K562 (cell line): Measurements from ENCODE around the gene BORCS5. TPM values are rescaled to one million over a fixed set of nuclear protein-coding genes. Genes with fewer than 3 reads are reported as not detected.
A peak's percentile ranks its signal among the peaks of the same experiment; 100 is the strongest.

Experiments
- ATAC-seq: fragments of 200-7000 bp; cut with Tn5 transposase; 3 replicates; pipeline ENCODE4 v1.9.1; 2020; ENCODE audit warnings: moderate library complexity
- BruUV-seq: library from RNA; stranded (reverse); fragments of 400-500 nt; replicated peaks from 2 replicates; lab custom pipeline; 2021; lab: Mats Ljungman, UMichigan
- CTCF ChIA-PET: fragments of 300-600 bp; formaldehyde crosslinking; extraction: SDS; loops from one replicate; lab custom pipeline; 2021; ENCODE audit warnings: low intra/inter-chr PET ratio; lab: Yijun Ruan, JAX
- POLR2A ChIA-PET: fragments of 300-600, 350-650 bp; sonication (Branson Sonifier 250); formaldehyde crosslinking; extraction: SDS; loops from one replicate; lab custom pipeline; 2021; ENCODE audit warnings: antibody characterized with exemption, inconsistent platforms; lab: Yijun Ruan, JAX
- DNase-seq, 4 experiments: peaks; one replicate each; pipeline versions ENCODE4 v3.0.0 to v3.0.0-alpha.2; 2011 to 2018; ENCODE audit warnings: low spot score in 3 of 4, mixed read lengths in 3 of 4; ENCODE audit errors: extremely low read depth in 1 of 4
- FAIRE-seq: peaks from 2 replicates; lab custom pipeline; 2011; peaks lifted over from hg19 to GRCh38; lab: Jason Lieb, UNC
- H2AFZ ChIP-seq: 2 replicates; pipeline ENCODE4 v1.6.0; 2011; ENCODE audit warnings: low read depth, low read length, control low read depth, inconsistent platforms
- H3K27ac ChIP-seq: fragments of 200-600 bp; 3 replicates; pipeline ENCODE4 v1.8.0; 2011; ENCODE audit warnings: low read depth, mild to moderate bottlenecking, control low read depth, inconsistent platforms, low read length, moderate library complexity, mixed read lengths; ENCODE audit errors: extremely low read depth
- H3K27me3 ChIP-seq, 2 experiments: fragments of 300-600 bp in 1 of 2; 2 replicates in 1 of 2; 3 replicates in 1 of 2; pipeline versions ENCODE4 v1.6.0 to v1.8.0; 2011; ENCODE audit warnings: inconsistent platforms in 2 of 2, low read length in 2 of 2, mild to moderate bottlenecking in 1 of 2, mixed read lengths in 1 of 2, moderate library complexity in 1 of 2; ENCODE audit not compliant: control insufficient read depth in 2 of 2, insufficient read depth in 2 of 2
- H3K36me3 ChIP-seq: fragments of 300-600 bp; 3 replicates; pipeline ENCODE4 v1.8.0; 2011; ENCODE audit warnings: mild to moderate bottlenecking, low read length, inconsistent platforms; ENCODE audit not compliant: control insufficient read depth, insufficient read depth
- H3K4me1 ChIP-seq, 2 experiments: fragments of 200-600 bp in 1 of 2; replicated peaks in 1 of 2; 2 replicates in 1 of 2; 3 replicates in 1 of 2; pipeline versions ENCODE4 v1.5.1 to v1.8.0; 2011; ENCODE audit warnings: inconsistent platforms in 2 of 2, low read length in 2 of 2, mild to moderate bottlenecking in 1 of 2, mixed read lengths in 1 of 2, moderate library complexity in 1 of 2; ENCODE audit not compliant: control insufficient read depth in 2 of 2, insufficient read depth in 2 of 2
- H3K4me2 ChIP-seq: 2 replicates; pipeline ENCODE4 v1.6.1; 2011; ENCODE audit warnings: low read length, control low read depth, inconsistent platforms, mixed read lengths; ENCODE audit not compliant: insufficient read depth
- H3K4me3 ChIP-seq: fragments of 200-600 bp; sonication (generic), shearing (Covaris generic); 2 replicates; pipeline ENCODE4 v1.5.1; 2016; ENCODE audit warnings: control low read depth, inconsistent platforms
- H3K79me2 ChIP-seq: fragments of 200-600 bp; 3 replicates; pipeline ENCODE4 v1.8.0; 2011; ENCODE audit warnings: low read length, inconsistent platforms; ENCODE audit not compliant: control insufficient read depth, insufficient read depth
- H3K9ac ChIP-seq, 2 experiments: 2 replicates each; pipeline versions ENCODE4 v1.6.0 to v1.6.1; 2011; ENCODE audit warnings: low read depth in 2 of 2, low read length in 2 of 2, control low read depth in 1 of 2, inconsistent platforms in 1 of 2, mild to moderate bottlenecking in 1 of 2, mixed read lengths in 1 of 2; ENCODE audit not compliant: insufficient read depth in 1 of 2
- H3K9me1 ChIP-seq: one replicate; pipeline ENCODE4 v1.6.0; 2011; ENCODE audit warnings: inconsistent platforms, mild to moderate bottlenecking, low read length, moderate library complexity; ENCODE audit not compliant: control insufficient read depth, insufficient read depth
- H3K9me3 ChIP-seq: replicated peaks from 2 replicates; pipeline ENCODE4 v1.5.1; 2011; ENCODE audit warnings: low read depth, low read length, inconsistent platforms; ENCODE audit not compliant: control insufficient read depth, insufficient read depth
- H4K20me1 ChIP-seq: replicated peaks from 2 replicates; pipeline ENCODE4 v1.6.1; 2011; ENCODE audit warnings: low read length, inconsistent platforms, mixed read lengths; ENCODE audit not compliant: control insufficient read depth, insufficient read depth
- FOSL1 ChIP-seq: fragments of 200-800 bp; sonication (Bioruptor generic); conservative IDR thresholded peaks from 2 replicates; pipeline ENCODE4 v1.6.1; 2016; ENCODE audit warnings: missing genetic modification characterization, missing compliant biosample characterization
- FOXA3 ChIP-seq, 2 experiments: fragments of 450-650 bp in 1 of 2; sonication (generic) in 1 of 2; formaldehyde crosslinking; IDR thresholded peaks in 1 of 2; conservative IDR thresholded peaks in 1 of 2; 2 replicates each; pipeline versions ENCODE4 v1.4.0 to v1.8.0; 2020 to 2022; ENCODE audit warnings: mild to moderate bottlenecking in 2 of 2, missing genetic modification reagents in 1 of 2
- MAFG ChIP-seq: fragments of 450-650 bp; conservative IDR thresholded peaks from 2 replicates; pipeline ENCODE4 v1.6.1; 2016; ENCODE audit warnings: missing genetic modification characterization, missing compliant biosample characterization
- WGBS: fragments of 100-300 bp; shearing (Covaris generic); methylation state at CpG from one replicate; pipeline ENCODE4 v1.1.6; 2016; ENCODE audit warnings: low coverage, mixed read lengths; ENCODE audit not compliant: insufficient coverage; ENCODE audit errors: missing lambda C conversion rate; 5-methylcytosine and 5-hydroxymethylcytosine counted together
- in situ Hi-C: fragments of 300-500 bp; cut with MboI; formaldehyde crosslinking; loops from 4 replicates; pipeline ENCODE4 v1.15.0; 2018; ENCODE audit warnings: inconsistent platforms, mixed read lengths
- intact Hi-C: fragments of 100-400 bp; cut with micrococcal nuclease; formaldehyde crosslinking; loops from 2 replicates; pipeline ENCODE4 v1.14.2; 2022
- polyA plus RNA-seq, 8 experiments: library from polyadenylated mRNA; depleted of rRNA in 4 of 8; stranded (reverse) in 5 of 8; unstranded in 3 of 8; fragments of >200 nt; fragmentation: Nextera tagmentation in 2 of 8; fragmentation: Illumina TruSeq in 1 of 8; extraction: Ambion mirVana in 2 of 8; extraction: Trizol in 1 of 8; gene quantifications; 2 replicates each; pipeline versions ENCODE4 v1.2.1 to v1.2.3, GENCODE V29; 2011 to 2014; ENCODE audit warnings: inconsistent platforms in 1 of 8, missing spikeins in 1 of 8
- total RNA-seq, 7 experiments: library from RNA; depleted of rRNA in 6 of 7; stranded (reverse); fragments of >200 nt in 6 of 7; fragmentation: Illumina TruSeq in 2 of 7; extraction: Trizol in 2 of 7; gene quantifications; 2 replicates each; pipeline versions ENCODE4 v1.2.1 to v1.2.3, GENCODE V29; 2011 to 2021; ENCODE audit warnings: low replicate concordance in 1 of 7
- TF ChIP-seq, protein P1 (sequence below): IDR thresholded peaks from 2 replicates; pipeline ENCODE4 v1.6.1; 2016; ENCODE audit warnings: missing genetic modification characterization, missing compliant biosample characterization
- TF ChIP-seq, protein P2 (sequence below): fragments of 450-650 bp; formaldehyde crosslinking; conservative IDR thresholded peaks from 2 replicates; pipeline ENCODE4 v1.4.0; 2022; ENCODE audit warnings: mild to moderate bottlenecking, missing genetic modification characterization
- TF ChIP-seq, protein P3 (sequence below): sonication (generic); formaldehyde crosslinking; IDR thresholded peaks from 2 replicates; pipeline ENCODE4 v1.8.0; 2022; ENCODE audit warnings: missing genetic modification reagents, mild to moderate bottlenecking, borderline replicate concordance

BORCS5 gene
- total and polyA plus RNA-seq, 9 of the 15 experiments (the other 6 are each of a cell fraction or from before 2014, with no cell fraction given), result 0.31 to 12.4 (median 6.6) TPM

- TF ChIP-seq, protein P1, sequence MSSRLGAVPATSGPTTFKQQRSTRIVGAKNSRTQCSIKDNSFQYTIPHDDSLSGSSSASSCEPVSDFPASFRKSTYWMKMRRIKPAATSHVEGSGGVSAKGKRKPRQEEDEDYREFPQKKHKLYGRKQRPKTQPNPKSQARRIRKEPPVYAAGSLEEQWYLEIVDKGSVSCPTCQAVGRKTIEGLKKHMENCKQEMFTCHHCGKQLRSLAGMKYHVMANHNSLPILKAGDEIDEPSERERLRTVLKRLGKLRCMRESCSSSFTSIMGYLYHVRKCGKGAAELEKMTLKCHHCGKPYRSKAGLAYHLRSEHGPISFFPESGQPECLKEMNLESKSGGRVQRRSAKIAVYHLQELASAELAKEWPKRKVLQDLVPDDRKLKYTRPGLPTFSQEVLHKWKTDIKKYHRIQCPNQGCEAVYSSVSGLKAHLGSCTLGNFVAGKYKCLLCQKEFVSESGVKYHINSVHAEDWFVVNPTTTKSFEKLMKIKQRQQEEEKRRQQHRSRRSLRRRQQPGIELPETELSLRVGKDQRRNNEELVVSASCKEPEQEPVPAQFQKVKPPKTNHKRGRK (tag), result no peak
- no peak for TF ChIP-seq FOXA3 (CRISPR knock-in tag; conservative IDR thresholded peaks at IDR 0.05 in 1 of 2, IDR thresholded peaks at IDR 0.05 in 1 of 2)
- TF ChIP-seq, protein P2, sequence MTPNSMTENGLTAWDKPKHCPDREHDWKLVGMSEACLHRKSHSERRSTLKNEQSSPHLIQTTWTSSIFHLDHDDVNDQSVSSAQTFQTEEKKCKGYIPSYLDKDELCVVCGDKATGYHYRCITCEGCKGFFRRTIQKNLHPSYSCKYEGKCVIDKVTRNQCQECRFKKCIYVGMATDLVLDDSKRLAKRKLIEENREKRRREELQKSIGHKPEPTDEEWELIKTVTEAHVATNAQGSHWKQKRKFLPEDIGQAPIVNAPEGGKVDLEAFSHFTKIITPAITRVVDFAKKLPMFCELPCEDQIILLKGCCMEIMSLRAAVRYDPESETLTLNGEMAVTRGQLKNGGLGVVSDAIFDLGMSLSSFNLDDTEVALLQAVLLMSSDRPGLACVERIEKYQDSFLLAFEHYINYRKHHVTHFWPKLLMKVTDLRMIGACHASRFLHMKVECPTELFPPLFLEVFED (CRISPR knock-in tag), result no peak
Observed at GRCh38 chr12:12510551-12510950, 153.7 kb downstream of the BORCS5 start (continued).

DNA sequence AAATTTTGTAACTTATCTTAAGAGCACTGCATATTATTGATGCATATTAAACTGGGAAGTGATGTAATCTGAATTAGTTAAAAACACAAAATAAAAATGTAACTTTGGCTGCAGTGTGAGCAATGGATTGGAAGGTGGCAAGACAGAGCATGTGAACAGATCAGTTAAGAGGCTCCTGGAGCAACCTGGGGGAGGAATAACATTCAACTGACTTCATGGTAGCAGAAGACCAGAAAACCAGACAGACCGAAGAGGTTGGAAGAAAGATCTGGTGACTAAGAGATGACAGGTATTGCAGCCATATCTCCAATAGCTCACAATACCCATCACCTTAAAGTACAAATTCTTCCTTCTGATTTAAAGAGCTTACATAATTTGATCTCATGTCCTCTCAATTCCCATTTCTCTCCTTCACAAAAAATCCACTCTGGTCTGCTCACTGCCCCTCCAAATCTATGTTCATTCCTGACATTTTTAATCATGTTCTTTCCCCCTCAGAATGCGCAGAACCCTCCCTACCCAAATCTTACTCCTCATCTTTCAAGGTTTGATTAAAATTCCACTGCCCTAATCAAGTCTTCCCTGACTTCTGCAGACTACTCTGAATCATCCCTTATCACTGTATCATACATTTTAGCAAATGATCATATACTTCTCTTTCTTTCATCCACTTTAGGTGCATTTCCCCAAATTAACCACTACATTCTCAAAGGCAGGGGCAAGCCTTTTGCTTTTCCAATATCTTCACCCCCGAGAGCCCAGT is 154.3 kb downstream of the BORCS5 start:
- no peak for FAIRE-seq
- no peak for DNase-seq
- H3K9me3 ChIP-seq, result no peaks in the 10 kb centered on the region
- BruUV-seq, result no TSS peak
- 48% methylated on average over 3 of the region's 3 CpGs for WGBS
- H3K9me1 ChIP-seq, result no peaks in the 10 kb centered on the region
- no peaks in the 10 kb centered on the region; the same call in 1 of the 3 replicates for H3K36me3 ChIP-seq
- H3K79me2 ChIP-seq, result peaks cover 9% of the 10 kb centered on the region; the same call in 2 of the 3 replicates
- CTCF ChIA-PET, result no interaction called here
- ATAC-seq, result no peak
- no peaks in the 10 kb centered on the region for H3K27me3 ChIP-seq
- H3K9ac ChIP-seq, result no peak overlapping the region
- in situ Hi-C loops, result no loop called here
- H3K4me3 ChIP-seq, result no peak overlapping the region
- TF ChIP-seq FOSL1 (tag), result peak; percentile 36; the same call in 1 of the 2 replicates
- no peak for TF ChIP-seq MAFG (tag)
- TF ChIP-seq, protein P3, sequence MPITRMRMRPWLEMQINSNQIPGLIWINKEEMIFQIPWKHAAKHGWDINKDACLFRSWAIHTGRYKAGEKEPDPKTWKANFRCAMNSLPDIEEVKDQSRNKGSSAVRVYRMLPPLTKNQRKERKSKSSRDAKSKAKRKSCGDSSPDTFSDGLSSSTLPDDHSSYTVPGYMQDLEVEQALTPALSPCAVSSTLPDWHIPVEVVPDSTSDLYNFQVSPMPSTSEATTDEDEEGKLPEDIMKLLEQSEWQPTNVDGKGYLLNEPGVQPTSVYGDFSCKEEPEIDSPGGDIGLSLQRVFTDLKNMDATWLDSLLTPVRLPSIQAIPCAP, result no peak
- no peaks in the 10 kb centered on the region for H4K20me1 ChIP-seq
- POLR2A ChIA-PET, result interaction anchor here (0.8 kb wide), 1 partner anchor 10 kb away, joined by 3 read pairs; no protein-coding TSS in a partner anchor
- intact Hi-C loops, result no loop called here
- peaks cover 0 to 4% of the 10 kb centered on the region in 2 experiments; a peak in 3 of 5 replicates for H3K4me1 ChIP-seq
- no peak overlapping the region for H3K4me2 ChIP-seq
- no peak overlapping the region for H3K27ac ChIP-seq
- H2AFZ ChIP-seq, result no peak overlapping the region
